NCI-H1092 treated with DMSO at 0.1 percent for 48 hours (cell line): ENCODE data around the gene GNB3.

ENCODE experiments used
- DNase-seq: peaks from one replicate; lab custom pipeline; 2025; lab: John Stamatoyannopoulos, UW

GNB3 gene

GRCh38 chr12:6840761-6841515 is at the start of gene GNB3:
Gene GNB3, plus strand, starts transcription at chr12:6840925. Its CDS starts 363 bp downstream, at chr12:6841288.
- no peak for DNase-seq

GRCh38 chr12:6791931-6792520 is 48.7 kb upstream of the GNB3 start:
- DNase-seq = no peak

- no peak for DNase-seq
Observed at GRCh38 chr12:6792522-6793201, 48.1 kb upstream of the GNB3 start.

GRCh38 chr12:6795088-6795487 is 45.6 kb upstream of the GNB3 start:
- no peak for DNase-seq

GRCh38 chr12:6796576-6796975 is 44.1 kb upstream of the GNB3 start:
- DNase-seq = no peak

GRCh38 chr12:6799147-6799546 is 41.6 kb upstream of the GNB3 start:
- DNase-seq = no peak

GRCh38 chr12:6807170-6807569 is 33.6 kb upstream of the GNB3 start:
- DNase-seq = no peak

GRCh38 chr12:6809056-6809455 is 31.7 kb upstream of the GNB3 start:
- DNase-seq = no peak

- DNase-seq = no peak
Observed at GRCh38 chr12:6810758-6811157, 30.0 kb upstream of the GNB3 start.

- no peak for DNase-seq
Observed at GRCh38 chr12:6813363-6813762, 27.4 kb upstream of the GNB3 start.

GRCh38 chr12:6816598-6816997 is 24.1 kb upstream of the GNB3 start:
- no peak for DNase-seq

- no peak for DNase-seq
Observed at GRCh38 chr12:6817098-6817497, 23.6 kb upstream of the GNB3 start.

- no peak for DNase-seq
Observed at GRCh38 chr12:6817662-6818157, 23.0 kb upstream of the GNB3 start.

GRCh38 chr12:6818222-6818621 is 22.5 kb upstream of the GNB3 start:
- DNase-seq = no peak

- no peak for DNase-seq
Observed at GRCh38 chr12:6818645-6819044, 22.1 kb upstream of the GNB3 start.

- no peak for DNase-seq
Observed at GRCh38 chr12:6819106-6820030, 21.4 kb upstream of the GNB3 start.

- DNase-seq = no peak
Observed at GRCh38 chr12:6820166-6820565, 20.6 kb upstream of the GNB3 start.

GRCh38 chr12:6821591-6822425 is 18.9 kb upstream of the GNB3 start, which contains the start of gene GPR162:
Gene GPR162, plus strand, starts transcription at chr12:6821821. Its CDS starts 2,078 bp downstream, at chr12:6823899.
- peak; percentile 77 for DNase-seq

GRCh38 chr12:6822426-6823135 is 18.1 kb upstream of the GNB3 start:
- no peak for DNase-seq
